NK-92 treated with Interleukin-12 subunit alpha and Interleukin-12 subunit beta, amount 100 ng/mL, for 24 hours (cell line): Measurements from ENCODE around the gene PLXNA2.

Experiments
- DNase-seq: peaks from one replicate; lab custom pipeline; 2025; lab: John Stamatoyannopoulos, UW

The PLXNA2 gene

DNA sequence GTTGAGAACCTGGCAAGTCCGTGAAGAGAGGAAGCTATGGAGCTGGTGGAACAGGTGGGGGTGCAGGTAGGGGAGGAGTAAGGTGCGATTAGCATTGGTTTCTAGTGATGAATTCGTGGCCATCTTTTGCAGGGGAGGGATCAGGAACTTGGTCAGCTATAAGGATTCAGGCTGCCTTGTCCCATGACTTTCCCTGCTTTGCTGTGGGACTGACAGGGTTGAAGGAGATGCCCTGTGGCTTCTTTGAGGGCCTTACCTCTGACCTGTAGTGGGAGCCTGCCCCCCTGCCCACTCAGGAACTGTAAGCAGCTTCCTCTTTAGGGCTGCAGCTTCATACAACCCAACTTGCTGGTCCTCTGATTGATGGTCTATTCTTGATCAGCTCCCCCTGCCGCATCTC is 248.6 kb downstream of the PLXNA2 start:
- DNase-seq = no peak

GRCh38 chr1:207993477-207994445 is 250.4 kb downstream of the PLXNA2 start:
- DNase-seq = no peak

DNA sequence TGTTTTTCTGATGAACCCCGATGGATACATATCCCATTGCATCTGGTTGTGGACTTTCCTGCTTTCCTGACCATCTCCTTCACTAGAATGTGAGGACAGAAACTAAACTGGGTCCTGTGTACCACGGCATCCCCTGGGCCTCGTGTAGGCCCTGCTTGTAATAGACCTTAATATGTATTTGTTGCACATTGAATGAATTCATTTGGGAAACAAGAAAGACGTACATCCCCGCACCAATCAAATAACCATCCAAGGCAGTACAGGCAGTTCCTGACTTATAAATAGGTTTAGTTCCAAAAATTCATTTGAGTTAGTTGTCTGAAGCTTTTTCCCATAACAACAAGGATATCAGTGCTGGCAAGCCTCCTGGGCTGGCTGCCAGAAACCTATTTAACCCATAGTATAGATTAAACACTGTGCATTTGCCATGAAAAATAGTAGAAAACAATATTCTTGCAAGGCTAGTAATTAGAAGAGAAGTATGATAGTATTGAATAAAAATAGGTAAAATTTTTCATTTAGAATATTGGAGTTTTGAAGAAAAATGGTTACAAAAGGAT is 251.4 kb downstream of the PLXNA2 start:
- no peak for DNase-seq

DNA sequence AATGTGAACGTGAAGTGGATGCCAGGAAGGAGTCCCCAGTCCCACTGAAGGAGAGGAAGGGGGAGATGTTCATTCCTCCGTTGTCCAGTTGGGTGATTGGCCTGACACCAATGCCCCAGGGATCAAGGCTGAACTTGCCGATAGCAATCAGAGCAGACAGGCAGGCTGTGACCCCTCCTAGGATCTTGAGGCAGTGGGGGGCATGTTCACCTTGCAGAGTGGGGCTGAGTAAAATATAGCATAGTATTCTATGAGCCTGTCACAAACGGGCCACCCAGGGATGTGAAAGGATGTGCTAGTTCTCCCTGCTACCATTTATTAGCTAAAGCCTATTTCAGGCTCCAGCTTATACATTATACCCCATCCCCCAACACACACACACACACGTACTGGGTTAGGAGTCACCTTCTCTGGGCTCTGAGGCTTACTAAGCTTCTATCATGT is 252.6 kb downstream of the PLXNA2 start:
- DNase-seq = no peak

GRCh38 chr1:207990876-207991582 is 253.2 kb downstream of the PLXNA2 start:
- no peak for DNase-seq

GRCh38 chr1:207990455-207990854 is 253.7 kb downstream of the PLXNA2 start:
- no peak for DNase-seq

GRCh38 chr1:207988326-207989165 is 255.6 kb downstream of the PLXNA2 start:
- DNase-seq = no peak

GRCh38 chr1:207987164-207987563 is 257.0 kb downstream of the PLXNA2 start:
- DNase-seq = no peak

GRCh38 chr1:207985996-207986395 is 258.2 kb downstream of the PLXNA2 start:
- DNase-seq = no peak

DNA sequence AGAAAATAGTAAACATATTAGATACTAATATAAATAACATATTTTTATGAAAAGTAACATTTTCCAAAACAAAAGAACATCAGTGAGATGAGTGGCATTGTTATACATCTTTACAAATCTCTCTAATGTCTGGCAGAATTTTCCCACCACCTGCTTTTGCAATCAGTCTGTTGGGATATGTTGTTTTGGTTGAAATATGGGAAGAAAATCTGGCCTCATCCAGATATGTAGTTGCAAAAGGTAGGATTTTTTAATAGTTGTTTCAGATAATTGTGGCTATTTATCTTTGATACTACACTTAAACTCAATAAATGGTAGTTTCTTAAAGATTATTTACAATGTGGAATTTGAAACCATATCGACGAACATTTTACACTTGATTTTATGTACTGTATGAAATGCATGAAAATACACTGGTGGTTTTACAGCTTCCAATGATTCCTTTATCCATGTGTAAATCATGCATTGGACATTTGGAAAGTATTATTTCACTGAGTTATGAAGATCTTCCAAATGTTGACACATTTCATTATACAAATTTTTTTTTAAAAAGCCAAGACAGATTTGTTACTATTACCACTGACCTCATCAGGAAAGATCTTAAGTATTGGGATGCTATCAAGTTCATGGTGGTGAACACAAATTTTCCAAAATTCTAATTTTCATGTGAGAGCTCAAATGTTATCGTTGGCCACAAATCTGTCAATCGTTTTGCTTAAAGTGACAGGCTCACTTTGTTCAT is 259.2 kb downstream of the PLXNA2 start:
- DNase-seq = no peak

- DNase-seq = no peak
These were observed 261.0 kb downstream of the PLXNA2 start for GRCh38 chr1:207983044-207983635.

GRCh38 chr1:207981976-207982375 is 262.2 kb downstream of the PLXNA2 start:
- no peak for DNase-seq

DNA sequence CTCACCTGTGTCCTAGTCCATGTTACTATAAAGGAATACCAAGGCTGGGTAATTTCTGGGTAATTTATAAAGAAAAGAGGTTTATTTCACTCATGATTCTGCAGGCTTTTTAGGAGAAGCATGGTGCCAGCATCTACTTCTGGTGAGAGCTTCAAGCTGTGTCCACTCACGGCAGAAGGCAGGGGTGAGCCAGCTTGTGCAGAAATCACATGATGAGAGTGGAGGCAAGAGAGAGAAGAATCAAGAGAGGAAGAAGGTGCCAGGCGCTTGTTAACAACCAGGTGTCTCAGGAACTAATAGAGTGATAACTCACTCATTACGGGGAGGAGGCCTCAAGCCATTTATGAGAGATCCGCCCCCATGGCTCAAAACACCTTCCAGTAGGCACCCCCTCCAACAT is 265.7 kb downstream of the PLXNA2 start:
- no peak for DNase-seq

- no peak for DNase-seq
These were observed 266.3 kb downstream of the PLXNA2 start for GRCh38 chr1:207977876-207978275.

- DNase-seq = no peak
These were observed 270.2 kb downstream of the PLXNA2 start for GRCh38 chr1:207973898-207974568.

- DNase-seq = no peak
These were observed 271.8 kb downstream of the PLXNA2 start for GRCh38 chr1:207972337-207972736.
